ENCODE measurements around the gene BRMS1. TPM values are rescaled to one million over a fixed set of nuclear protein-coding genes. Genes with fewer than 3 reads are reported as not detected.

The BRMS1 gene

Small RNAs within 50 kb of the gene (small RNA-seq; reads per million reads assigned to genes)
- not detected for gene RF00017 (ENCODE audit: low read depth)
- gene RNU1-84P (ENCODE audit: low read depth), result not detected
